UCSD-AML1 (cell line): ENCODE data around the gene RRAD.
A peak's percentile ranks its signal among the peaks of the same experiment; 100 is the strongest.
"Not testable (repeated sequence)": the region's sequence is repeated elsewhere in the genome, so short reads cannot be mapped to it uniquely, and the experiment has no call there.

Experiments
- DNase-seq: peaks from one replicate; lab custom pipeline; 2025; ENCODE audit not compliant: unreplicated experiment; lab: John Stamatoyannopoulos, UW

RRAD gene

DNA sequence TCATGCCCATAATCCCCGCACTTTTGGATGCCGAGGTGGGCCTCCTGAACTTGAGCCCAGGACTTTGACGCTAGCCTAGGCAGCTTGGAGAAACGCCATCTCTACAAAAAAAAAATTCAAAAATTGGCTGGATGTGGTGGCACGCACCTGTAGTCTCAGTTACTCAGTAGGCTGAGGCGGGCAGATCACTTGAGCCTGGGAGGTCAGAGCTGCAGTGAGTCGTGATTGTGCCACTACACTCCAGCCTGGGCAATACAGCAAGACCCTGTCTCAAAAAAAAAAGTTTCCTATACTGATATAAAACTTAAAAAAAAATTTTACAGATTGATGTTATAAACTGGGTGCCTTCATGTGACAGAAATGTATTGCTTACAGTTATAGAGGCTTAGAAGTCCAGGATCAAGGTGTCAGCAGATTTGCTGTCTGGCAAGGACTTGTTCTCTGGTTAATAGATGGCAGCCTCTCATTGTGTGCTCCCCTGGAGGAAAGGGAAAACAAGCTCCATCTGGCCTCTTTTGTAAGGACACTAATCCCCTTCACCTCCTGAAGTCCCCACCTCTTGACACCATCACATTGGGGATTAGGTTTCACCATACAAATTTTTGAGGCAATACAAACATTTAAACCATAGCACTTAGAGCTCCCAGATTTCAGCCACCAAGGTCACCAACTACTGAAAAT, 27.2 kb upstream of the RRAD start:
- no peak for DNase-seq

DNA sequence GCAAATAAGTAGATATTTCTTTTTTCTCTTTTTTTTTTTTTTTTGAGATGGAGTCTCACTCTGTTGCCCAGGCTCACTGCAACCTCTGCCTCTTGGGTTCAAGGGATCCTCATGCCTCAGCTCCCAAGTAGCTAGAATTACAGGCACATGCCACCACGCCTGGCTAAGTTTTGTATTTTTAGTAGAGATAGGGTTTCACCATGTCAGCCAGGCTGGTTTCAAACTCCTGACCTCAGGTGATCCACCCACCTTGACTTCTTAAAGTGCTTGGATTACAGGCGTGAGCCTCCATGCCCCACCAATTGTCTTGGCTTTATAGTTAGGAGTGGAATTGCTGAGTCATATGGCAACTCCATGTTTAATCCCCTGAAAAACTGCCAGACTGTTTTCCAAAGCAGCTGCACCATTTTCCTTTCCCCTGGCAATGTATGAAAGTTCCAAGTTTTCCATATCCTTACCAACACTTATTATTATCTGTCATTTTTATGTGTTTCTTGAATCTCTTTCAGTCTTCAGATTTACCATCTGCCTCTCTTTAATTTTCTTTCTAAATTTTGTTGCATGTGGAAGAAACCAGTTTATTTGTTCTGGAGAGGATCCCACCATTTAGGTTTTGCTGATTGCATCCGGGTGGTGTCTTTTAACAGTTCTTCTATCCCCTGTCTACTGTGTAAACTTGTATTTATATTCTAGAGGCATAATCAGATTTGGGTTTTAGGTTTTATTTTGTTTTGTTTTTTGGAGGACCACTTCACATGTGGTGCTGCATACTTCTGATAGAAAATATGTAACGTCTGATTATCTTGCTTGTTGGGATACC, 25.8 kb upstream of the RRAD start:
- DNase-seq, result no peak

DNA sequence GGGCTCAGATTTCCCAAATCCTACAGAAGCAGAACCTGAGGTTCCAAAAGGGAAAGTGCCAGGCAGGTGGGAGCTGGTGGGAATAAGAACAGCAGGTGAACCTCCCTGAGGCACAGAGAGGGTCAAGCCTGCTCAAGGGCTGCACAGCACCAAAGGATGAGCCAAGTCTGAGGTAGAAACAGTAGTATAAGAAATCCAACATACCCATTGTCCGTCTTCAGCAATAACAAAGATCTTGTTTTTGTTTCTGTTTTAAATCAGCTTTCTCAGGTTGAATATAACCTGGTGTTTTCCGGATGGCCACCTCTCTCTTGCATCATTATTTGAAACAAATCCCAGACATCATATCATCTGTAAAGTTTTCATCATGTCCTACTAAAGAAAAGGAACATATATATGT, 25.1 kb upstream of the RRAD start:
- DNase-seq, result no peak

DNA sequence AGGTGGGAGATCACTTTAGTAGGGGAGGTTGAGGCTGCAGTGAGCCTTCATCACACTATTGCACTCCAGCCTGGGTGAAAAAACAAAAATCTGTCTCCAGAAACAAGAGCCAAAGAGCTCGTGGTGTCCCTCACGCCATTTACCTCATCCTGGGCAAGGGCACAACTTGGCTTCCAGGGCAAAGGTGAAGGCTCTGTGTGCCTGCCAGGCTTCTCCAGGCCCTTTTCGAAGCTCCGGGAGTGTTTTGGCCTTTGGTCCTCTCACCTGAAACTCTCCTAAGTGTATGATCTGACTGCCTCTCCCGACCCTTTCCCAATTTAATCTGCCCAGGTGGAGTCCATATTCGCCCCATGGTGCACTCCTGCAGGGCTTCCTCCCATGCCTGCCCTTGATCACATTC, 24.1 kb upstream of the RRAD start:
- no peak for DNase-seq

DNA sequence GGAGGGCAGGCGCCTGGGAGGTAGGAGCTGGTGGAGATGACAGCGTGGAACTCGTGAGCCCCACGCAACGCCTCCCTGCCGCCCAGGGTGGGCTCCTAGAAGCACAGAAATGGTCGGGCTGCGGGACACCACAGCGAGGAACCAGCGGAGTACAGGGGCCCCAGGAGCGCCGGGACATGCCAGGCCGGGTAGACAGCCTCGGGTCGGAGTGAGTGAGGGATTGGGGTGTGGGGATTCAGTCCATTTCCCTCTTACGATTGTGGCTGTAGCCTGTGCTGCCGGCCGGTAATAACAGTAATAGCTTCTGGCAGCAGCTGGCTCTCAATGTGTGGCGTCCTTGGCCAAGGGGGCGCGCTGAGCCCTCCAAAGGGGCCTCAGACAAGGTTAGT, 23.5 kb upstream of the RRAD start:
- no peak for DNase-seq

DNA sequence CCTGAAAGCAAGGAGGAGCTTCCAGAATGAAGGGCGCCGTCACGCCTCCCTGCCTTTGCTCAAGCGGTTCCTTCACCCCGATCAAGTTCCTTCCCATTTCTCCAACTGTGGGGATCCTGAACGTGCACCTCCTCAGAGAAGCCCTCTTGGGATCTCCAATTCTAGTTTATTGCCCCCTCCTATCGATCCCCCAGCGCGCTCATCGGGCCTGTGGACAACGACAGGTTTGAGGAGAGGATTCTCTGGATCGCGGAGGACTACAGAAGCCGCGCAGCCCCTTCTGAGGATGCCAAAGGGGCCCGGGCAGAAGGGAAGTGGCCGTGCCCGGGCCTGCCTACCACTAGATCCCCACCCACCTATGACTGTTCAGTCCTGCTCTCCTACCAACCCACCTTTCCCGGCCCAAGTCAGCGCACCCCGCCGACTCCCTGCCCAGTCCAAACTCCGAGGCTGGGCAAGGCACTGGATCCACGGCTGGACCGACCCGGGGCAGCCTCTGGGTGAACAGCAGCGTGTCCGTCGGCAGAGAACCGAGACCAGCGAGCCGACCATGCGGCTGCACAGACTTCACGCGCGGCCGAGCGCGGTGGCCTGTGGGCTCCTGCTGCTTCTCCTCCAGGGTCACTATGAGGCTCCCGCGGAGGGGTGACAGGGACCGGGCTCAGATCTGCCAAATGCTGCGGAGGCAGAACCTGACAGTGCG, 22.9 kb upstream of the RRAD start:
- no peak for DNase-seq

DNA sequence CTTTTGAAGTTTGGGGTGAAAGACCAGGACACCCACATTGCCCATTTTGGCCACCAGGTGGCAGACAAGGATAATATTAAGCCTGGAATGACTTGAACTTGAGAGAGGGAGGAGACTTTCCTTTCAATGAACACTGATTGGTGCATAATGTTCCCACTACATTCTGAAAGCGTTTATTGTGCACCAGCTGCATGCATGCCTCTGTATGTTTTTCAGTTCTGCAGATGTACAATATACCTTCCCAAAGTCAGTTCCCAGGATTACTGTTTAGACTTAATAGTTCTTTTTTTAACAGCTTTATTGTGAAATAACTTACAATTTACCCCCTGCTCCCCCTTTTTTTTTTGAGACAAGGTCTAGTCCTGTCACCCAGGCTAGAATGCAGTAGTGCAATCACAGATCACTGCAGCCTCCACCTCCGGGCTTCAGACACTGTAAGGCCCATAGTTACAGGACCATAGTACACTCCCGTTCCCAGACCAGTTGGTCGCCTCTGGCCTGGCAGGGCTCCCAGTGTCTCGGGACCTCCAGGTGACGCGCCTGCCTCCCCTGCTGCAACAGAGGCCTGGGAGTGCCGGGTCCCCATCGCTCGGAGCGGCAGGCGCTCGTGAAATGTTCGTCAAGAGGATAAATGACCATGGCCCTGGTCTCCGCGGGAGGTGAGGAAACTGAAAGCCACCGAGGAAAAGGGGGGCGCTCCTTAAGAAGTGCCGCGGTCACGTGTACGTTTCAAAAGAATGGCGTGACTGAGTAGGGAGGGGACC, 22.1 kb upstream of the RRAD start:
- peak; percentile 74 for DNase-seq

DNA sequence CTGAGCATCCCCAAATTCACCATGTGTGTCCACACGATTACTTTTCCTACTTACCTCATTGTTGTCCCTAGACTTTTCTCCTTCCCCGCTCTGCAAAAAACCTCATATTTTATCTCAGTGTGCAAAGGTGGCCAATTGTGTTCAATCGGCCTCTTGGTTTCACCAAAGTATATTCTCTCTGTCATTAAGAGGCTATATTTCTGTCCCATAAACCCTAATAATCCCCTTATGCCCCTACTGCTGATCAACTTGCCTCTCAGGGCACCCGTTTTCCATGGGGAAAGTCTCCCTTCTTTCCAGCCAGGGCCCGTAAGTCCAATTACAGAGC, 21.6 kb upstream of the RRAD start:
- no peak for DNase-seq

DNA sequence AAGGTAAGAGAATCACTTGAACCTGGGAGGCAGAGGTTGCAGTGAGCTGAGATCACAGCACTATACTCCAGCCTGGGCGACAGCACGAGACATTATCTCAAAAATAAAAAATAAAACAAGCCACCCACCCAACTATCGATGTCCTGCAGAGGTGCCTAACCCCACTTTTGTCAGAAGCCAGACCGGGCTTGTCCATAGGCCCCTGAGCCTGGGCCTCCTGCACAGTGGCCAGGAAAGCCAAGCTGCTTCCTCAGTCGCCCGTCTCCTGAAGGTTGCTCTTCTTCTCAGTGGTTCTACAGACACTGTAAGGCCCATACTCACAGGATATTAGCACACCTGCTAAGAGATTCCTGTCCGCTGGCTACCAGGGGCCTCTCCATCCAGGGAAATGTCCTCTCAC, 21.2 kb upstream of the RRAD start:
- DNase-seq, result no peak

DNA sequence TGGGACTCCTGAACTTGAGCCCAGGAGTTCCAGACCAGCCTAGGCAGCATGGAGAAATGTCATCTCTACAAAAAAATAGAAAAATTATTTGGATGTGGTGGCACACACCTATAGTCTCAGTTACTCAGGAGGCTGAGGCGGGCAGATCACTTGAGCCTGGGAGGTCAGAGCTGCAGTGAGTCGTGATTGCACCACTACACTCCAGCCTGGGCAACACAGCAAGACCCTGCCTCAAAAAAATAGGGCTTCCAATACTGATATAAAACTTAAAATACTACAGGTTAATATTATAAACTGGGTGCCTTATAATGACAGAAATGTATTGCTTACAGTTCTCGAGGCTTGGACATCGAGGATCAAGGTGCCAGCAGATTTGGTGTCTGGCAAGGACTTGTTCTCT, 20.6 kb upstream of the RRAD start:
- DNase-seq, result no peak

DNA sequence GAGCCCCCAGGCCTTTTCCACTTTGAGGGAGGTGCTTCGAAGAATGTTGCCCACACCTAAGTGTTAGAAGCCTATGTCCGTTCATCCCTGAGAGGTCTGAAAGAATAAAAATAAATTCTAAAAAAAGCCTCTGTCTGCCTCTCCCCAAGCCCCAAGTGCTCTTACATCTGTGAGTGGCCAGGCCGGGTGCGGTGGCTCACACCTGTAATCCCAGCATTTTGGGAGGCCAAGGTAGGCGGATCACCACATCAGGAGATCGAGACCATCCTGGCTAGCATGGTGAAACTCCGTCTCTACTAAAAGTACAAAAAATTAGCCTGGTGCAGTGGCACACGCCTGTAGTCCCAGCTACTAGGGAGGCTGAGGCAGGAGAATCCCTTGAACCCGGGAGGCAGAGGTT, 19.6 kb upstream of the RRAD start:
- not testable (repeated sequence) for DNase-seq

DNA sequence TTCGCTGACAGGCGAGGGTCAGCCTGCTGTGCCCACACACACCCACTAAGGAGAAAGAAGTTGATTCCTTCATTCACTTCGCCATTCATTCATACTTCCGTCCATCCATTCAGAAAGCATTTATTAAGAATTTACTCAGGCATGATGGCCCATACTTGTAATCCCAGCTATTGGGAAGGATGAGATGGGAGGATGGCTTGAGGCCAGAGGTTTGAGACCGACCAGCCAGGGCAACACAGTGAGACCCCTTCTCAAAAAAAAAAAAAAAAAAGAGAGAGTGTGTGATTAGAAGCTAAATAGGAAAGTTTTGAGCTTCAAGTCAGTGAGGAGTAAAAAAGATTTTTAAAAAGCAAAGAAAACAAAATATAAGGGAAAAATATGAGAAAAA, 18.7 kb upstream of the RRAD start:
- no peak for DNase-seq

DNA sequence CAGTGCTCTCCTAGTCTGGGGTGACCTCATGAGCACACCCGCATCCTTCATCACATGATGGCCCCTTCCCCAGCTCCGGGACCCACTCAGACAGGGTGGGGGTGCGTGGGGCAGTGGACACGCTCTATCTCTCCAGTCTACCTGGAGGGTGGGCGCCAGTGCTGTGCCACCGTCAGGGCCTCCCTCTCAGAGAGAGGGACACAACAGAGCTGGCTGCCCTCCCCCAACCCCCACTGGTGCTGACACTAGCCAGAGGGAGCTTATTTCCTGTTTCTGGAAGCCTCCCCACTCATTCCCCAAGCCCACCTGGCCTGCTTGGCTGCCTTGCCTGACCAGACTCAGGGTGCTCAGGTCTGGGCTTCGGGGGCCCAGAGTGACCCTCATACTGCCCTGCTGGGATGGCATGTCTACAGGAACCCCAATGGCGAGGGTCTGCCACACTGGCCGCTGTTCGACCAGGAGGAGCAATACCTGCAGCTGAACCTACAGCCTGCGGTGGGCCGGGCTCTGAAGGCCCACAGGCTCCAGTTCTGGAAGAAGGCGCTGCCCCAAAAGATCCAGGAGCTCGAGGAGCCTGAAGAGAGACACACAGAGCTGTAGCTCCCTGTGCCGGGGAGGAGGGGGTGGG, 18.2 kb upstream of the RRAD start:
- DNase-seq, result no peak

DNA sequence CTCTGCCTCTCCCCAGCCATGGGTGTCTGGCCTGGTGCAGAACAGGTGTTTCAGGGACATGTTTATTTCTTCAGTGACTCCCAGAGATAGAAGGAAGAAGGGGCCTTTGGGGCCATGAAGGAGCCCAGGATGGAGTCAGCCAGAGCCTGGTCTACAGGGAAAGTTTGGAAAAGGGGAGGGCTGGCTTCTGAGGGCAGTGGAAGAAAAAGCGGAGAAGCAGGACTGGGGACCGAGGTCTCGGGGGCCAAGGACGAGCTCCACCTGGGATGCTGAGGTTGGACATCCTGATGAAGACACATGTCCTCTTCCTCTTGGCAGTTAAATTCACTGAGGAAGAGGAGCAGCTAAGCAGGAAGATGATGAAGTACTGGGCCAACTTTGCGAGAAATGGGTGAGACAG, 17.6 kb upstream of the RRAD start:
- DNase-seq, result no peak

DNA sequence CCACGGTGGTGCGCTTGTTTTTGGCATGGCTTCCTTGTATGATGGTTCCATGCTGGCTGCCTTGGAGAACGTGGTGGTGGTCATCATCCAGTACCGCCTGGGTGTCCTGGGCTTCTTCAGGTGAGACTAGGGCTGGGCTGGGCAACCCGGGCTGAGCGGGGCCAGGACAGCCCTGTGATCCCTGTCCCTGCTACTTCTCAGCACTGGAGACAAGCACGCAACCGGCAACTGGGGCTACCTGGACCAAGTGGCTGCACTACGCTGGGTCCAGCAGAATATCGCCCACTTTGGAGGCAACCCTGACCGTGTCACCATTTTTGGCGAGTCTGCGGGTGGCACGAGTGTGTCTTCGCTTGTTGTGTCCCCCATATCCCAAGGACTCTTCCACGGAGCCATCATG, 14.9 kb upstream of the RRAD start:
- no peak for DNase-seq

DNA sequence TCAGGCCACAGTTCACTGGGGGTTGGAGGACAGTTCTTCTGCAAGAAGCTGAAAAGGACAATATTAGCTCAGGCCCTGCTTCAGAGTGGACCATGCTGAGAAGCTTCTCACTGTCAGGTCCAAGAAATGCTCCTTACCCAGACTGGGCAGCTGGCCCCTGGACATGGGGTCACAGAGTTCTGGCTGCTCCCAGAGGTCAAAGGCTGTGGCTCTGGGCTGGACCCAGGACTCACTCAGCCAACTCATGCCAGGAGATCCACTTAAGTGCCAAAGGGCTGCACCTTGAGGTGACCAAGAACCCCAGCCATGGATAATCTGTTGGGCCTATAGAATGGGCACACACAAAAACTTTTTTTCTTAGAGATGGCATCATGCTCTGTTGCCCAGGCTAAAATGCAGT, 14.0 kb upstream of the RRAD start:
- DNase-seq, result no peak

DNA sequence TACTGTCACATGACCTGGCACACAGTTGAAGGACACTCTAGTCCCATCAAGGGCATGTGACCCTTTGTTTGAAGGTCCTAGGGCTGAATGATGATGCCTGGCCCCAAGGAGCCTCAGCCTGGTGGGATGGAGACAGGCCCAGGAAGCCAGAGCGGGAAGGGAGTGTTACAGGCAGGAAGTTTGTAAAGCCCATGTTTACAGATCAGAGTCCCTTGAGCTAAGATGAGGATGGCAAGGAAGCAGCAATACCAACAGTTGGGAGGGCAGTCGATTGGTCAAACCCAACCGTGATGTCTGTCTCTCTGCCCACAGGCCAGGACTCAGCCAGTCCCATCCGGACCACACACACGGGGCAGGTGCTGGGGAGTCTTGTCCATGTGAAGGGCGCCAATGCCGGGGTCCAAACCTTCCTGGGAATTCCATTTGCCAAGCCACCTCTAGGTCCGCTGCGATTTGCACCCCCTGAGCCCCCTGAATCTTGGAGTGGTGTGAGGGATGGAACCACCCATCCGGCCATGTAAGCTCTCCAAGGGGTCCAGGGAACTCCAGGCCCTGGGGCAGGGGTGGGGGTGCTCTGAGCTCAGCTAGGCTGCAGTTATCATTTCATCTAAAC, 12.5 kb upstream of the RRAD start:
- no peak for DNase-seq

DNA sequence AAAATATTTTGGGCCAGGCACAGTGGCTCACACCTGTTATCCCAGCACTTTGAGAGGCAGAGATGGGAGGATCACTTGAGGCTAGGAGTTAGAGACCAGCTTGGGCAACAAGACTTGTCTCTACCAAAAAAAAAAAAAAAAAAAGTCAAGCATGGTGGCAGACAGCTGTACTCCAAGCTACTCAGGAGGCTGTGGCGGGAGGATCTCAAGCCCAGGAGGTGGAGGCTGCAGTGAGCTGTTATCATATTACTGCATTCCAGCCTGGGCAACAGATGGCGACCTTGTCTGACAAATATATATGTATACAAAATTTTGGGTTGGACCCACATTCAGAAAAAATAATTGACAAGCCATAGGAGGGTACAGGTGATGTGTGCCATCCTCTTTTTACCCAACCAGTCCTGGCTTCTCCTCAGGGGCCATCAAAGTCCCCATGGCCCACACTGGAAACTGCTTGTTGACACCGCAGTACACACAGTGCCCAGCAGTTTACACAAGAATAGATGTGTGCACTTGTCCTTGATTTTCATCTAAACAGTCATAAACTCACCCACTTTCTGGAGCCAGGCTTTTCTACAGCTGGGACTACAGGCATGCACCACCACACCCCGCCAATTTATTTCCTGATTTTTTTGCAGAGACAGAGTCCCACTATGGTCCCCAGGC, 11.7 kb upstream of the RRAD start:
- no peak for DNase-seq

DNA sequence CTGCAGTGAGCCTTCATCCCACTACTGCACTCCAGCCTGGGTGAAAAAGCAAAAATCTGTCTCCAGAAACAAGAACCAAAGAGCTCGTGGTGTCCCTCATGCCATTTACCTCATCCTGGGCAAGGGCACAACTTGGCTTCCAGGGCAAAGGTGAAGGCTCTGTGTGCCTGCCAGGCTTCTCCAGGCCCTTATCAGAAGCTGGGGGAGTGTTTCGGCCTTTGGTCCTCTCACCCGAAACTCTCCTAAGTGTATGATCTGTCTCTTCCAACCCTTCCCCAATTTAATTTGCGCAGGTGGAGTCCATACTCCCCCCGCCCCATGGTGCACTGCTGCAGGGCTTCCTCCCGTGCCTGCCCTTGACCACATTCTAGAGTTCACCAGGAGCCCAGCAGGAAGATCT, 11.1 kb upstream of the RRAD start:
- DNase-seq, result no peak

DNA sequence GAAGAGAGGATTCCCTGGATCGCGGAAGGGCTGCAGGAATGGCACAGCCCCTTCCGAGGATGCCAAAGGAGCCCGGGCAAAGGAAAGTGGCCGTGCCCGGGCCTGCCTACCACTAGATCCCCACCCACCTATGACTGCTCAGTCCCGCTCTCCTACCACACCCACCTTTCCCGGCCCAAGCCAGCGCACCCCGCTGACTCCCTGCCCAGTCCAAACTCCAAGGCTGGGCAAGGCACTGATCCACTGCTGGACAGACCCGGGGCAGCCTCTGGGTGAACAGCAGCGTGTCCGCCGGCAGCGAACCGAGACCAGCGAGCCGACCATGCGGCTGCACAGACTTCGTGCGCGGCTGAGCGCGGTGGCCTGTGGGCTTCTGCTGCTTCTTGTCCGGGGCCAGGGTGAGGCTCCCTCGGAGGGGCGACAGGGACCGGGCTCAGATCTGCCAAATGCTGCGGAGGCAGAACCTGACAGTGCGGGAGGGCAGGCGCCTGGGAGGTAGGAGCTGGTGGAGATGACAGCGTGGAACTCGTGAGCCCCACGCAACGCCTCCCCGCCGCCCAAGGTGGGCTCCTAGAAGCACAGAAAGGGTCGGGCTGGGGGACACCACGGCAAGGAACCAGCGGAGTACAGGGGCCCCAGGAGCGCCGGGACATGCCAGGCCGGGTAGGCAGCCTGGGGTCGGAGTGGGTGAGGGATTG, 10.1 kb upstream of the RRAD start, which contains the start of gene CES2:
Gene CES2 (plus strand): TSS at position 203 of the 698 bp plus-strand sequence. CDS start 120 bp downstream, at position 323.
- DNase-seq, result no peak
